GM21381 (cell line): ENCODE results near the gene SNPH.

Source experiments
- ATAC-seq: cut with Tn5 transposase; IDR thresholded peaks from one replicate; pipeline ENCODE4 v1.9.1; 2021; ENCODE audit warnings: mild to moderate bottlenecking, moderate library complexity; ENCODE audit not compliant: unreplicated experiment

The SNPH gene

DNA sequence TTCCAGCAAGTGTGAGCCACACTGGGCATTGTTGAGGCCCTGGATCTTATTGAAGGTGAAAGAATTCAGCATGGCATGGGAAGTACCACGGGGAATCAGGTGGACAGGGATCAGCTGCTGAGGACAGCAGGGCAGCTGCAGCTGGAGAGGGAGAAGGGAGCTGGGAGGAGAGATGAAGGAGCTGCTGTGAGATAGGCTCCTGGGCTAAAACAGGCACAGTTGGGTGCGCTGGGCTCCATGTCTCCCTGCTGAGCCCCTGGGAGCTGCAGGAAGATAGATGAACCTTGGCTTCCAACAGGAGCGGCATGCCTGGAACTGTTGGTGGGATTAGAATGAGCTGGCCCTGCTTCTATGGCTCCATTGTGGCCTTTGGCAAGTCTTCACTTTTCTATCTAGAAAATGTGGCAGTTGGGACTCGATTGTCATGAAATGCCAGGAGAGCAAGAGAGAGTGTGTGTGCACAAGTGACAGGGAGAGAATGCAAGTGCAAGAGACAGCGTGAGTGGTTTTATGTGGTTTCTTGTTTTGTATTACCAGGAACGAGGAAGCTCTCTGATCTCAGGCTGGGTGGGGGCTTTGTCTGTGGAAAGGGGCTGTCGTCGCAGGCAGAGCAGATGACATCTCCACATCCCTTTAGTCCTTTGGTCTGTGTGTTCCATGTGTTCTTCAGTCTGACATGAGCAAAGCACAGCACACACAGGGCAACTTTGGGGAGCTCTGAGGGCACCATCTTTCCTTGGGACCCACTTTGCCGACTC lies 20.4 kb downstream of the SNPH start:
- no peak for ATAC-seq

GRCh38 chr20:1287306-1287705 lies 21.2 kb downstream of the SNPH start:
- ATAC-seq, result no peak

- ATAC-seq, result no peak
Observed at GRCh38 chr20:1287787-1288569, 21.9 kb downstream of the SNPH start.

GRCh38 chr20:1291191-1291741 lies 25.2 kb downstream of the SNPH start:
- ATAC-seq, result no peak

GRCh38 chr20:1292620-1293019 lies 26.5 kb downstream of the SNPH start:
- ATAC-seq, result no peak

DNA sequence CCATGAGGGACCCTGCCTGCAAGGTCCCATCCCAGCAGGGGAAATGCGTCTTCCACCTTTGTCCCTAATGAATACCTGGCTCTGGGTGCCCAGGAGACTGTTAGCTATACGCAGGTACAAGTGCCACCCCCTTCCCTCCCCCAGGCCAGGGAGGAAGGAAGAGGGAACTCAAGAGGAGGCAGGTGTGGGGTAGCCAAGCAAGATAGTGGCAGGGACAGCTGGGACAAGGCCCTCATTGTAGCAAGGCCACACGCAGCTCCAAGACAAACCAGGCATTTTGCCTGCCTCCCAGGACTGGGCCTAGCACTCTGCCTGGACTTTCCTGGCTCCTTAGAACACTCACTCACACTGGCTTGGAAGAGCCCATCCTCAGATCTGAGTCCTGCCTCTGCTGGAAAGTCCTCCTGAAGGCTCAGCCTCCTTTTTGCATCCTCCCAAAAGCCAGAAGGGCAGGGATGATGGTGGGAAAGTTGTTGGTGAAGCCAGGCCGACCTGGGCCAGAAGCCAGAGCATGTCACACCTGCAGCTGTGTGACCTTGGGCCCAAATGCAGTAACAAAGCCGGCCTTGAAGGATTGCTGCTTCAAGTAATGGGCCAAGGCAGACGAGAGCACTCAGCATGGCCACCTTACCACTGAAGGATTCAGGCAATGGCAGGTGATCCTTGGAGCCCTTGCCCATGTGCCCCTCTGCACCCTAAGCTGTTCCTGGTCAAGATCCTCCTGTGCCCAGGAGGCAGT lies 27.7 kb downstream of the SNPH start:
- ATAC-seq, result no peak

- no peak for ATAC-seq
Observed at GRCh38 chr20:1294497-1294896, 28.4 kb downstream of the SNPH start.

DNA sequence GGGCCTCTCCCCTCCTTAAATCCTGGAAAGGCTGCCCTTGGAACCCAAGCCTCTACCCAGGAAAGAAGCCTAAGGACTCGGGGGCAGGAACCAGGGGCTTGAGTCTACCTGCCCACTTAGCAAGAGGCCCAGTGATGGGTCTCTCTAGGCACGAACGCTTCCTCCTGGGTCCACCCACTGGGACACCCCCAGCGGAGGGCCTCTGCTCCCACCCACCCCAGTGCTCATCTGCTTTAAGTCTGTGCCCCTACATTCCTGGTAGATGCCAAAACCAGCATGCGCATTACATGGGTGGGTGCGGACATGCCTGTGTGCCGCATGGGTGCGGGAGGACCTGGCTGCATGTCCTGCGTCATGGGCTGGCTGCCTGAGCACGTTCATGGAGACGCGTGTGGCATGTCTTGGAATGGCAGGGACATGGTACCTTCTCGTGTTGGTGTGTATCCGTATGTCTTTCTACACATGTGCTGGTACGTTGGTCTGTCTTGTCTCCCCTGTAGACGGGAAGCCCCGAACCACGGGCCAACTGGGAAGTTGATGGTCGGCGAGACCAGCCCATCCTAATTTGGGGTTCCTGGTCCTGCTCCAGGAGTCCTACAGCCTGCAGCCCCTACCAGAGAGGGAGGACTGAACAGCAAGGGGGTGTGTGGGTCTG lies 29.3 kb downstream of the SNPH start:
- ATAC-seq, result no peak

- ATAC-seq, result no peak
Observed at GRCh38 chr20:1296117-1296610, 30.1 kb downstream of the SNPH start.

GRCh38 chr20:1296922-1297321 lies 30.8 kb downstream of the SNPH start:
- no peak for ATAC-seq

DNA sequence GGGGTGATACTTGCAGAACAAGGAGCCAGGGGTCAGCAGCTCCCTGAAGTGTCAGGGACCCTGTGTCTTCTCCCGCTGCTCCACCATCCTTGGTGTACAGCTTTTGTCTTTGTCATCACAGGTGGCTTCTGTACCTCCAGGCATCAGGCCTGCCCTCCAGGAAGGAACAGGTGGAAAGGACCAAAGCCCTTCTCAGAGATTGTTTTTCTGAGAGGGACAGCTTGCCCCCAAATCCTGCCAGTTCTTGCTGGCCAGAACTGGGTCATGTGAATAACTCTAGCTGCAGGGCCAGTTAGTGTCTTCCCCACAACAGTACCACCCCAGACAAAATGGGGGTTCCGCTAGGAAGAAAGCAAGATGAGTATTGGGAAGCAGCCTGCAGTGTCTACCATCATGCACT lies 31.4 kb downstream of the SNPH start:
- ATAC-seq, result no peak

DNA sequence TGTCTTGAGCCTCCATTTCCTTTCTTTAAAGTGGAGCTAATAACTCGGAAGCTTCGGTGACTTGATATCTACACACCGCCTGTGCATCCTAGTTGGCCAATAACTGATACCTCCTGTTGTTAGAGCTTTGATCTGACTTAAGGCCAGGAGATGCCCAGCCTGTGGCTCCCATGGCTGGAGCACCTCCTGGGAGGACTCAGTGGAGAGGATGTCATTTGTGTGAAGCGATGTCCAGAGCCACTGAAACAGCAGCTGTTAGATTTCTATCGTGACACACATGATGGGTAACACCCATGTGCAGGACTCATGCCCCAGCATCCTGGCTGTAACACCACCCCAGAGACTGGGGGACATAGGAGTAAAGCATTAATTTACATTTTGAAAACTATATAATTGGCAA lies 32.1 kb downstream of the SNPH start:
- ATAC-seq, result no peak

DNA sequence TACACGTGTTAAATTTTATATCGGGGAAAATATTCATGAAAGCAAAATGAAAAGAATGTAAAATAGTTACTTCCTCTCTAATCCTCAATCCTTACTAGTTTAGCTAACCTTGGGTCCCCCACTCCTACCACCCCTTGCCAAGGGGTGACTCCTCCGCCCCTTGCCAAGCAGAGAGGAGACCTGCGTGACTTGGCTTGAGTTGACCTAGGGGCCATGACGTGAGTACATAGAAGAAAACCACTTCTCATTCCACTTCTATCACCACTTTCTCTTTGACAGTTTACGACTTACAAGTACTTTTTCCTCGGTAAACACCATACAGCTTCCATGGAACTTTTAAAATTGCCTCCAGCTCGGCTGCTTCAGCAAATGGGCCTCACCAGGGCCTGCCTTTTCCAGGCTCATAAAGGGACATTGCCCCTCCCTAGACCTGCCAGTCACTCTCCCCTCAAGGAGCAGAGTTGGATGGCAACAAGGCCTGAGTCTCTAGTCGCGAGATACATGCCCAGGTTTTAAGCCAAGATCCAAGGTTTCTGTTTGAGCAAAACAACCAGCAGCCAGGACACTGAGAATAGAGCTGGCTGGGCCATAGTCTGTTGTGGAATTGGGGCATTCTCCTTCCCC lies 32.9 kb downstream of the SNPH start:
- ATAC-seq, result no peak

GRCh38 chr20:1299522-1299921 lies 33.4 kb downstream of the SNPH start:
- ATAC-seq, result no peak

DNA sequence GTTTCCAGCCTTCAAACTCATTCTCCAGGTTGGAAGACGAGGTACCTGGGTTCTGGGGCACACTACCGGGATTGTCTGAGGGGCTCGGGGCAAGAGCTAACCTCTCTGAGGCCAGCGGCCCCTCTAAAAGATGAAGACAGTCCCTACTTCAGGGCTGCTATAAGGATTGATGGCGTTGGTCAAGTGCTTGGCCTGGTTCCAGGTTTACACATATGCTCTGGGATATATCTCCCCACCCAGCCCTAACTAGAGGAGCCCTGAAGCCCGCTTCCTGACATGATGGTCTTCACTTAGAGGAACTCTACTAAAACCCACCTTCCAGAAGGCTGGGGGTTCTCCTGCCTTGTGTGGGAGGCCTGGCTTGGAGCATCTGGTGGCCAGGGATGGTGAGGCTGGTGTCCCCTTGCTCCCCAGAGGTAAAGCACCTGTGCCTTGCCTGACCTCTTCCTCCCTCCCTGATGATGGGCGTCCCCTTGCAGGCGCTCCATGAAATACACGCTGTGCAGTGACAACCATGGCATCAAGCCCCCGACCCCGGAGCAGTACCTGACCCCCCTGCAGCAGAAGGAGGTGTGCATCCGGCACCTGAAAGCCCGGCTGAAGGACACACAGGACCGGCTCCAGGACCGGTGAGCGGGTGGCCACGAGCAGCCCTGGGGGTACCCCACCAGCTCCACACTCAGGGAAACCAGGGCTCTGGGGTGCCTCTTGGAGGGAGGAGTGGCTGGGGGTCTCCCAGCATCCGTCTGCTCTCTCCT lies 34.2 kb downstream of the SNPH start:
- no peak for ATAC-seq

- ATAC-seq, result no peak
Observed at GRCh38 chr20:1301031-1301529, 35.0 kb downstream of the SNPH start.

GRCh38 chr20:1302685-1303541 lies 36.8 kb downstream of the SNPH start:
- ATAC-seq, result no peak

- ATAC-seq, result no peak
Observed at GRCh38 chr20:1304710-1305515, 38.8 kb downstream of the SNPH start.
